Activated CD8-positive, alpha-beta T cell treated with anti-CD3 and anti-CD28 coated beads for 36 hours (primary cell): ENCODE measurements around the gene KCNMA1. TPM values are rescaled to one million over a fixed set of nuclear protein-coding genes. Genes with fewer than 3 reads are reported as not detected.

Experiments used
- ATAC-seq: fragments of 200-7000 bp; cut with Tn5 transposase; one replicate; pipeline ENCODE4 v1.10.0; 2021; ENCODE audit warnings: mild to moderate bottlenecking, moderate library complexity
- CTCF ChIA-PET: fragments of 350-600 bp; sonication (Branson Sonifier 250); formaldehyde crosslinking; loops from one replicate; lab custom pipeline; 2021; ENCODE audit warnings: antibody characterized with exemption; lab: Charles Lee
- POLR2A ChIA-PET: fragments of 350-600 bp; sonication (Branson Sonifier 250); formaldehyde crosslinking; loops from one replicate; lab custom pipeline; 2021; ENCODE audit warnings: antibody characterized with exemption; lab: Charles Lee
- DNase-seq: peaks from one replicate; pipeline ENCODE4 v3.0.0-alpha.2; 2020
- H3K27ac Mint-ChIP-seq: one replicate; pipeline ENCODE4 v1.8.0; 2021; ENCODE audit warnings: mild to moderate bottlenecking, mixed read lengths
- H3K27me3 Mint-ChIP-seq: one replicate; pipeline ENCODE4 v1.8.0; 2021; ENCODE audit warnings: mixed read lengths
- H3K36me3 Mint-ChIP-seq: one replicate; pipeline ENCODE4 v1.8.0; 2021; ENCODE audit warnings: low read depth, mixed read lengths
- H3K4me1 Mint-ChIP-seq: one replicate; pipeline ENCODE4 v1.8.0; 2021; ENCODE audit warnings: low read depth, mixed read lengths
- H3K4me3 Mint-ChIP-seq: one replicate; pipeline ENCODE4 v1.8.0; 2021; ENCODE audit warnings: mild to moderate bottlenecking, moderate library complexity, mixed read lengths
- H3K9me3 Mint-ChIP-seq: one replicate; pipeline ENCODE4 v1.8.0; 2021; ENCODE audit warnings: mixed read lengths
- CTCF ChIP-seq: fragments of 200-600 bp; IDR thresholded peaks from one replicate; pipeline ENCODE4 v1.8.0; 2022; ENCODE audit warnings: antibody characterized with exemption, mild to moderate bottlenecking
- intact Hi-C: fragments of 100-400 bp; cut with micrococcal nuclease; formaldehyde crosslinking; loops from one replicate; pipeline ENCODE4 v1.10.0; 2022
- total RNA-seq, 2 experiments: library from RNA; stranded (reverse); gene quantifications; one replicate each; pipeline ENCODE4 v1.2.3, GENCODE V29; 2021

Gene KCNMA1
- total RNA-seq, 2 experiments from 2014 or later, result 0.18 TPM; not detected in 1

- ATAC-seq, result no peak
These were observed 73.9 kb downstream of the KCNMA1 start for GRCh38 chr10:77563638-77564270.

GRCh38 chr10:77562742-77563141 is 74.9 kb downstream of the KCNMA1 start:
- intact Hi-C loops, result no loop called here
- CTCF ChIA-PET, result interaction anchor here (1.3 kb wide), 1 partner anchor 10 kb away, joined by 4 read pairs; no protein-coding TSS in a partner anchor
- no peaks in the 10 kb centered on the region for H3K9me3 Mint-ChIP-seq

More at GRCh38 chr10:77563638-77564270, 73.9 kb downstream of the KCNMA1 start:
- Mint-ChIP-seq H3K9me3 (no peaks in the 10 kb centered on the region), H3K36me3 (no peaks in the 10 kb centered on the region), H3K27ac (no peak overlapping the region), H3K4me1 (no peaks in the 10 kb centered on the region), H3K27me3 (peaks cover 16% of the 10 kb centered on the region), H3K4me3 (no peak overlapping the region)
- TF ChIP-seq CTCF, result no peak
- ChIA-PET POLR2A (no interaction called here), CTCF (no interaction called here)
- no peak for DNase-seq
- intact Hi-C loops, result no loop called here

GRCh38 chr10:77561991-77562390 is 75.6 kb downstream of the KCNMA1 start:
- no peaks in the 10 kb centered on the region for H3K9me3 Mint-ChIP-seq
- TF ChIP-seq CTCF, result no peak
- H3K36me3 Mint-ChIP-seq, result no peaks in the 10 kb centered on the region
- DNase-seq (no peak), ATAC-seq (no peak)
- ChIA-PET CTCF (interaction anchor here (1.3 kb wide), 1 partner anchor 9 kb away, joined by 4 read pairs; no protein-coding TSS in a partner anchor), POLR2A (no interaction called here)
- intact Hi-C loops, result no loop called here
- H3K4me1 Mint-ChIP-seq, result no peaks in the 10 kb centered on the region
- H3K27ac Mint-ChIP-seq, result no peak overlapping the region
- H3K4me3 Mint-ChIP-seq, result no peak overlapping the region
- peaks cover 16% of the 10 kb centered on the region for H3K27me3 Mint-ChIP-seq

More at GRCh38 chr10:77562742-77563141, 74.9 kb downstream of the KCNMA1 start:
- Mint-ChIP-seq H3K4me3 (no peak overlapping the region), H3K36me3 (no peaks in the 10 kb centered on the region), H3K4me1 (no peaks in the 10 kb centered on the region), H3K27me3 (peaks cover 16% of the 10 kb centered on the region), H3K27ac (no peak overlapping the region)
- POLR2A ChIA-PET, result no interaction called here
- ATAC-seq, result no peak
- TF ChIP-seq CTCF, result no peak
- DNase-seq, result no peak

- ATAC-seq, result no peak
- H3K36me3 Mint-ChIP-seq, result no peaks in the 10 kb centered on the region
- H3K4me3 Mint-ChIP-seq, result no peak overlapping the region
- ChIA-PET CTCF (no interaction called here), POLR2A (no interaction called here)
- H3K9me3 Mint-ChIP-seq, result no peaks in the 10 kb centered on the region
- H3K4me1 Mint-ChIP-seq, result no peaks in the 10 kb centered on the region
- intact Hi-C loops, result no loop called here
- H3K27me3 Mint-ChIP-seq, result peaks cover 16% of the 10 kb centered on the region
- no peak overlapping the region for H3K27ac Mint-ChIP-seq
- no peak for DNase-seq
- no peak for TF ChIP-seq CTCF
These were observed 77.1 kb downstream of the KCNMA1 start for GRCh38 chr10:77560471-77560870.

GRCh38 chr10:77560052-77560451 is 77.6 kb downstream of the KCNMA1 start:
- no peak overlapping the region for H3K27ac Mint-ChIP-seq
- ChIA-PET POLR2A (no interaction called here), CTCF (no interaction called here)

More at GRCh38 chr10:77560052-77560451, 77.6 kb downstream of the KCNMA1 start:
- intact Hi-C loops, result no loop called here
- ATAC-seq (no peak), DNase-seq (no peak)
- TF ChIP-seq CTCF, result no peak
- no peaks in the 10 kb centered on the region for H3K36me3 Mint-ChIP-seq
- peaks cover 2% of the 10 kb centered on the region for H3K4me1 Mint-ChIP-seq
- H3K4me3 Mint-ChIP-seq, result no peak overlapping the region
- peaks cover 16% of the 10 kb centered on the region for H3K27me3 Mint-ChIP-seq
- H3K9me3 Mint-ChIP-seq, result no peaks in the 10 kb centered on the region
